ENCODE results near the gene DGCR8. TPM values are rescaled to one million over a fixed set of nuclear protein-coding genes. Genes with fewer than 3 reads are reported as not detected.

DGCR8 gene
- total and polyA plus RNA-seq, 2 of the 4 experiments (the other 2 are of a cell fraction), result 16.7 to 25.3 TPM

DNA sequence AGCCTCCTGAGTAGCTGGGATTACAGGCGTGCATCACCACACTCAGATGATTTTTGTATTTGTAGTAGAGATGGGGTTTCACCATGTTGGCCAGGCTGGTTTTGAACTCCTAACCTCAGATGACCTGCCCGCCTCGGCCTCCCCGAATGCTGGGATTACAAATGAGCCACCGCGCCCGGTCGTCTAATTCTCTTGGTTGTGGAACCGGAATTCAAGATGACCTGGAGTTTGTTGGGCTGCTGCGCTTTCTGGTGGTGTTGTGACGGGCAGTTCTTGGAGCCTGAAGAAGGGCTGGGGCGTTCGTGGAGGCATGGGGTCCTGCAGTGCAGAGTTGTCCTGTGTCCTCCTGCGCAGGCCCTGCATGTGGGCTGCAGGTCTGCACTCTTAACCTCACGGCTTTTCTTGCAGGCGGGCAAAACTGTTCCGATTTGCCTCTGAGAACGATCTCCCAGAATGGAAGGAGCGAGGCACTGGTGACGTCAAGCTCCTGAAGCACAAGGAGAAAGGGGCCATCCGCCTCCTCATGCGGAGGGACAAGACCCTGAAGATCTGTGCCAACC, 41.9 kb downstream of the DGCR8 start:
- no peak overlapping the region for H3K56ac ChIP-seq (ENCODE audit: extremely low read depth, insufficient read depth, low read length)
- H4K8ac ChIP-seq (ENCODE audit: low read depth in 2 of 2, low read length in 2 of 2), result no peak overlapping the region
- ATAC-seq (ENCODE audit: low read depth), result no peak
- no TSS peak for BruUV-seq (replicated peaks)
- no peak overlapping the region for H2BK120ac ChIP-seq (ENCODE audit: low read depth, low read length)
- H3K4me2 ChIP-seq (ENCODE audit: low read depth, low read length), result no peak overlapping the region
- no peak overlapping the region for H2BK15ac ChIP-seq (ENCODE audit: low read depth, low read length)
- no peak overlapping the region for H3K4ac ChIP-seq (ENCODE audit: low read depth, low read length)
- no peak overlapping the region for H2BK20ac ChIP-seq (ENCODE audit: low read depth, low read length)
- no peaks in the 10 kb centered on the region for H3K27me3 ChIP-seq (ENCODE audit: control insufficient read depth, insufficient read depth, low read length)
- no peak overlapping the region for H3K14ac ChIP-seq (replicated peaks; ENCODE audit: low read depth, low read length)
- dilution Hi-C loops (cut with HindIII; ENCODE audit: low sequenced_read_pairs, unreplicated experiment) (no loop called here), intact Hi-C loops (cut with micrococcal nuclease) (no loop called here), in situ Hi-C loops (cut with MboI; ENCODE audit: low sequenced_read_pairs) (no loop called here)
- H4K91ac ChIP-seq (ENCODE audit: insufficient read depth, low read depth, low read length), result no peak overlapping the region
- TF ChIP-seq, protein P1, sequence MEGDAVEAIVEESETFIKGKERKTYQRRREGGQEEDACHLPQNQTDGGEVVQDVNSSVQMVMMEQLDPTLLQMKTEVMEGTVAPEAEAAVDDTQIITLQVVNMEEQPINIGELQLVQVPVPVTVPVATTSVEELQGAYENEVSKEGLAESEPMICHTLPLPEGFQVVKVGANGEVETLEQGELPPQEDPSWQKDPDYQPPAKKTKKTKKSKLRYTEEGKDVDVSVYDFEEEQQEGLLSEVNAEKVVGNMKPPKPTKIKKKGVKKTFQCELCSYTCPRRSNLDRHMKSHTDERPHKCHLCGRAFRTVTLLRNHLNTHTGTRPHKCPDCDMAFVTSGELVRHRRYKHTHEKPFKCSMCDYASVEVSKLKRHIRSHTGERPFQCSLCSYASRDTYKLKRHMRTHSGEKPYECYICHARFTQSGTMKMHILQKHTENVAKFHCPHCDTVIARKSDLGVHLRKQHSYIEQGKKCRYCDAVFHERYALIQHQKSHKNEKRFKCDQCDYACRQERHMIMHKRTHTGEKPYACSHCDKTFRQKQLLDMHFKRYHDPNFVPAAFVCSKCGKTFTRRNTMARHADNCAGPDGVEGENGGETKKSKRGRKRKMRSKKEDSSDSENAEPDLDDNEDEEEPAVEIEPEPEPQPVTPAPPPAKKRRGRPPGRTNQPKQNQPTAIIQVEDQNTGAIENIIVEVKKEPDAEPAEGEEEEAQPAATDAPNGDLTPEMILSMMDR (conservative IDR thresholded peaks at IDR 0.05; ENCODE audit: low read depth, low read length), result no peak
- TF ChIP-seq MAFK (IDR thresholded peaks at IDR 0.05; ENCODE audit: low read depth, low read length), result no peak
- no peak for TF ChIP-seq SMC3 (IDR thresholded peaks at IDR 0.05; ENCODE audit: low read depth, low read length)
- TF ChIP-seq, protein P2, sequence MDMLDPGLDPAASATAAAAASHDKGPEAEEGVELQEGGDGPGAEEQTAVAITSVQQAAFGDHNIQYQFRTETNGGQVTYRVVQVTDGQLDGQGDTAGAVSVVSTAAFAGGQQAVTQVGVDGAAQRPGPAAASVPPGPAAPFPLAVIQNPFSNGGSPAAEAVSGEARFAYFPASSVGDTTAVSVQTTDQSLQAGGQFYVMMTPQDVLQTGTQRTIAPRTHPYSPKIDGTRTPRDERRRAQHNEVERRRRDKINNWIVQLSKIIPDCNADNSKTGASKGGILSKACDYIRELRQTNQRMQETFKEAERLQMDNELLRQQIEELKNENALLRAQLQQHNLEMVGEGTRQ (IDR thresholded peaks at IDR 0.05; ENCODE audit: low read depth, low read length), result no peak
- no peak for TF ChIP-seq BHLHE40 (IDR thresholded peaks at IDR 0.05; ENCODE audit: low read depth, low read length)
- TF ChIP-seq RFX5 (IDR thresholded peaks at IDR 0.05; ENCODE audit: low read depth, low read length), result no peak
- TF ChIP-seq RCOR1 (IDR thresholded peaks at IDR 0.05; ENCODE audit: insufficient replicate concordance, low read length), result no peak
- TF ChIP-seq CHD1 (IDR thresholded peaks at IDR 0.05; ENCODE audit: low read depth, low read length), result no peak
- no peak for TF ChIP-seq CEBPB (IDR thresholded peaks at IDR 0.05; ENCODE audit: low read depth, low read length)
- no peak for TF ChIP-seq POLR2A (IDR thresholded peaks at IDR 0.05; ENCODE audit: low read depth, low read length)
- TF ChIP-seq, protein P3, sequence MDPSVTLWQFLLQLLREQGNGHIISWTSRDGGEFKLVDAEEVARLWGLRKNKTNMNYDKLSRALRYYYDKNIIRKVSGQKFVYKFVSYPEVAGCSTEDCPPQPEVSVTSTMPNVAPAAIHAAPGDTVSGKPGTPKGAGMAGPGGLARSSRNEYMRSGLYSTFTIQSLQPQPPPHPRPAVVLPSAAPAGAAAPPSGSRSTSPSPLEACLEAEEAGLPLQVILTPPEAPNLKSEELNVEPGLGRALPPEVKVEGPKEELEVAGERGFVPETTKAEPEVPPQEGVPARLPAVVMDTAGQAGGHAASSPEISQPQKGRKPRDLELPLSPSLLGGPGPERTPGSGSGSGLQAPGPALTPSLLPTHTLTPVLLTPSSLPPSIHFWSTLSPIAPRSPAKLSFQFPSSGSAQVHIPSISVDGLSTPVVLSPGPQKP (IDR thresholded peaks at IDR 0.05; ENCODE audit: borderline replicate concordance, low read depth, low read length), result no peak
- H2BK5ac ChIP-seq (ENCODE audit: low read depth, low read length, poor library complexity, severe bottlenecking), result no peak overlapping the region
- H3K9ac ChIP-seq (ENCODE audit: low read depth, low read length), result no peak overlapping the region
- peaks cover 3% of the 10 kb centered on the region for H3K4me1 ChIP-seq (ENCODE audit: control insufficient read depth, insufficient read depth, low read length)
- H4K5ac ChIP-seq (ENCODE audit: low read depth, low read length), result no peak overlapping the region
- no peak overlapping the region for H3K18ac ChIP-seq (ENCODE audit: low read depth, low read length)
- peaks cover 6% of the 10 kb centered on the region; the same call in 1 of the 2 replicates for H3K9me1 ChIP-seq (ENCODE audit: insufficient read depth, low read length)
- H3K36me3 ChIP-seq (ENCODE audit: control insufficient read depth, insufficient read depth, low read length), result peaks cover 59% of the 10 kb centered on the region
- no peak overlapping the region for H3K23ac ChIP-seq (ENCODE audit: low read depth, low read length)
- WGBS, 2 experiments (ENCODE audit: extremely low coverage in 2 of 2, insufficient read length in 1 of 2), result 96% methylated on average over 10 of the region's 22 CpGs; no CpG with 5 or more reads in 1 of the 2 experiments
- H3K9me3 ChIP-seq (ENCODE audit: control insufficient read depth, insufficient read depth, low read length), result no peaks in the 10 kb centered on the region
- H3K4me3 ChIP-seq (ENCODE audit: insufficient read depth, low read depth, low read length), result no peak overlapping the region
- H3K27ac ChIP-seq (ENCODE audit: insufficient read depth, low read length), result no peak overlapping the region
- H2AK9ac ChIP-seq (replicated peaks; ENCODE audit: low read depth, low read length, poor library complexity), result no peak overlapping the region
- ChIA-PET POLR2A (ENCODE audit: unreplicated experiment) (no interaction called here), CTCF (no interaction called here)
- no peak overlapping the region for H2AK5ac ChIP-seq (ENCODE audit: low read depth, low read length)
- peaks cover 8 to 39% of the 10 kb centered on the region in 2 experiments for H3K79me1 ChIP-seq (ENCODE audit: low read depth in 1 of 2, low read length in 2 of 2)
- no peak overlapping the region for H2AFZ ChIP-seq (replicated peaks; ENCODE audit: low read length, poor library complexity)
- no peak for DNase-seq
- peaks cover 46% of the 10 kb centered on the region for H4K20me1 ChIP-seq (ENCODE audit: insufficient read depth, low read length)
